WERI-Rb-1 (cell line): Measurements from ENCODE around the gene STIMATE.

Source experiments
- DNase-seq: peaks from one replicate; pipeline ENCODE4 v3.0.0-alpha.2; 2020
- H3K27ac ChIP-seq: fragments of 250-450 bp; sonication (Bioruptor Pico); 2 replicates; pipeline ENCODE4 v1.5.1; 2020; ENCODE audit warnings: mild to moderate bottlenecking, moderate library complexity
- H3K27me3 ChIP-seq: fragments of 250-450 bp; sonication (Bioruptor Pico); 2 replicates; pipeline ENCODE4 v1.5.1; 2021; ENCODE audit warnings: mild to moderate bottlenecking, low read depth, moderate library complexity; ENCODE audit not compliant: insufficient read depth, severe bottlenecking
- H3K36me3 ChIP-seq: fragments of 250-450 bp; sonication (Bioruptor Pico); 2 replicates; pipeline ENCODE4 v1.5.1; 2020; ENCODE audit warnings: mild to moderate bottlenecking, moderate library complexity
- H3K4me3 ChIP-seq: 2 replicates; pipeline ENCODE4 v1.5.1; 2011; ENCODE audit warnings: low read depth, mild to moderate bottlenecking, control low read depth, low read length
- H3K9me3 ChIP-seq: fragments of 250-450 bp; sonication (Bioruptor Pico); 2 replicates; pipeline ENCODE4 v1.5.1; 2021; ENCODE audit warnings: mild to moderate bottlenecking, moderate library complexity; ENCODE audit not compliant: severe bottlenecking
- CTCF ChIP-seq: IDR thresholded peaks from 2 replicates; pipeline ENCODE4 v1.5.1; 2011; ENCODE audit warnings: low read depth, mild to moderate bottlenecking, control low read depth, inconsistent platforms, low read length

Gene STIMATE

GRCh38 chr3:52835766-52836470, 61.4 kb downstream of the STIMATE start:
- Histone ChIP-seq H3K27ac (no peak overlapping the region), H3K4me3 (no peak overlapping the region), H3K9me3 (no peaks in the 10 kb centered on the region), H3K27me3 (no peaks in the 10 kb centered on the region), H3K36me3 (no peaks in the 10 kb centered on the region; the same call in 1 of the 2 replicates)
- no peak for TF ChIP-seq CTCF
- DNase-seq, result no peak

- H3K27ac ChIP-seq, result no peak within 1 kb of the TSS
Observed at GRCh38 chr3:52834871-52835501, 62.4 kb downstream of the STIMATE start, which contains the start of gene MUSTN1. Gene MUSTN1, minus strand, starts transcription at chr3:52835019. Its CDS starts 71 bp downstream, at chr3:52834948.

GRCh38 chr3:52833202-52833601, 64.1 kb downstream of the STIMATE start:
- H3K36me3 ChIP-seq, result no peaks in the 10 kb centered on the region
- H3K4me3 ChIP-seq, result no peak overlapping the region
- no peak overlapping the region for H3K27ac ChIP-seq
- no peak for TF ChIP-seq CTCF
- no peak for DNase-seq
- no peaks in the 10 kb centered on the region for H3K27me3 ChIP-seq
- no peaks in the 10 kb centered on the region for H3K9me3 ChIP-seq

More at GRCh38 chr3:52834871-52835501, 62.4 kb downstream of the STIMATE start, which contains the start of gene MUSTN1:
- Histone ChIP-seq H3K4me3 (no peak within 1 kb of the TSS), H3K9me3 (no peaks in the 10 kb centered on the region), H3K36me3 (no peaks in the 10 kb centered on the region; the same call in 1 of the 2 replicates), H3K27me3 (no peaks in the 10 kb centered on the region)
- DNase-seq, result no peak
- no peak for TF ChIP-seq CTCF

GRCh38 chr3:52831500-52832301, 65.6 kb downstream of the STIMATE start:
- H3K4me3 ChIP-seq, result no peak overlapping the region
- peak; percentile 25 for DNase-seq
- no peak overlapping the region for H3K27ac ChIP-seq

More at GRCh38 chr3:52831500-52832301, 65.6 kb downstream of the STIMATE start:
- TF ChIP-seq CTCF, result no peak
- no peaks in the 10 kb centered on the region for H3K9me3 ChIP-seq
- H3K27me3 ChIP-seq, result no peaks in the 10 kb centered on the region
- no peaks in the 10 kb centered on the region for H3K36me3 ChIP-seq
